ENCODE measurements around the gene PGF.

Gene PGF

DNA sequence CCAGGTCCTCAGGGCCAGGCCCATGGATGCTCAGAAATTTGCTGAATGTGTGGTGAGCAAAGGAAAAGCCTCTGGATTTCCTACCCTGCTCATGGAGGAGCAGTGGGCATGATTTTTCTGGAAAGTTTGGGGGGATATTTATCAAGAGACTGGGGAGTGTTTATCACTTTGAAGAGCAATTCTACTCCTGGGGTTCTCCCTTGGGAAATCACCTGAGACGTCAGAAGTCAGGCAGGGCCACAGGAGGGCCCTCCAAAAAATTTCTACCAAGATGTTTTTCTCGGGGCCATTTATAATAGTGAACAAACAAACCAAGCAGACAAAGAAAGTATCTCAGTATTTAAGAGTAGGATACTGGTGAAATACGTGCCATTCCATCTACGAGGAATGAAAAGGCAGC is 27.3 kb upstream of the PGF start:
- TF ChIP-seq, protein P1, sequence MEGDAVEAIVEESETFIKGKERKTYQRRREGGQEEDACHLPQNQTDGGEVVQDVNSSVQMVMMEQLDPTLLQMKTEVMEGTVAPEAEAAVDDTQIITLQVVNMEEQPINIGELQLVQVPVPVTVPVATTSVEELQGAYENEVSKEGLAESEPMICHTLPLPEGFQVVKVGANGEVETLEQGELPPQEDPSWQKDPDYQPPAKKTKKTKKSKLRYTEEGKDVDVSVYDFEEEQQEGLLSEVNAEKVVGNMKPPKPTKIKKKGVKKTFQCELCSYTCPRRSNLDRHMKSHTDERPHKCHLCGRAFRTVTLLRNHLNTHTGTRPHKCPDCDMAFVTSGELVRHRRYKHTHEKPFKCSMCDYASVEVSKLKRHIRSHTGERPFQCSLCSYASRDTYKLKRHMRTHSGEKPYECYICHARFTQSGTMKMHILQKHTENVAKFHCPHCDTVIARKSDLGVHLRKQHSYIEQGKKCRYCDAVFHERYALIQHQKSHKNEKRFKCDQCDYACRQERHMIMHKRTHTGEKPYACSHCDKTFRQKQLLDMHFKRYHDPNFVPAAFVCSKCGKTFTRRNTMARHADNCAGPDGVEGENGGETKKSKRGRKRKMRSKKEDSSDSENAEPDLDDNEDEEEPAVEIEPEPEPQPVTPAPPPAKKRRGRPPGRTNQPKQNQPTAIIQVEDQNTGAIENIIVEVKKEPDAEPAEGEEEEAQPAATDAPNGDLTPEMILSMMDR (IDR thresholded peaks at IDR 0.05): no peak
- Mint-ChIP-seq H3K27me3 (ENCODE audit: low read depth, poor library complexity) (peaks cover 16% of the 10 kb centered on the region), H3K36me3 (ENCODE audit: low read depth) (no peaks in the 10 kb centered on the region), H3K9me3 (no peaks in the 10 kb centered on the region), H3K4me1 (peaks cover 86% of the 10 kb centered on the region), H3K27ac (no peak overlapping the region), H3K4me3 (no peak overlapping the region)
- DNase-seq: no peak

DNA sequence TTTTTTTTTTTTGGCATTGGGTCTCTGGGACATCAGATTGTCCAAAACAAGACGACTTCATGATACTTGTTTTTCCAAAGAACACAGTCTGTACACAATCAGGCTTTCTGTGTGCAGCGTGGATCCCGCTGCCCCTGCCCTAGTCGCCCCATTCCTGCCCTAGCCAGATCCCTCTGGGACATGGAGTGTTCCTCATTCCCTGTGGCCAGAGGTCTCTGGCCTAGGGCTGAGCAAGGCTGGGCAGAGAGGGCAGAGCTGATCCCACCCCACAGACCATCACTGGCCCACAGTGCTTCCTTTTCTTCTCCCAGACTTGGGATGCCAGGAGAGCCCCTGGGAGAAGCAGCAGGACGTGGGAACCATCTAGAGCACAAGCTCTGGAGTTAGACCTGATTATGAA is 26.4 kb upstream of the PGF start:
- Mint-ChIP-seq H3K27me3 (ENCODE audit: low read depth, poor library complexity) (peaks cover 16% of the 10 kb centered on the region), H3K9me3 (no peaks in the 10 kb centered on the region), H3K4me3 (no peak overlapping the region), H3K36me3 (ENCODE audit: low read depth) (no peaks in the 10 kb centered on the region), H3K27ac (no peak overlapping the region), H3K4me1 (peaks cover 88% of the 10 kb centered on the region)
- DNase-seq: no peak
- TF ChIP-seq, protein P1 (IDR thresholded peaks at IDR 0.05): no peak

DNA sequence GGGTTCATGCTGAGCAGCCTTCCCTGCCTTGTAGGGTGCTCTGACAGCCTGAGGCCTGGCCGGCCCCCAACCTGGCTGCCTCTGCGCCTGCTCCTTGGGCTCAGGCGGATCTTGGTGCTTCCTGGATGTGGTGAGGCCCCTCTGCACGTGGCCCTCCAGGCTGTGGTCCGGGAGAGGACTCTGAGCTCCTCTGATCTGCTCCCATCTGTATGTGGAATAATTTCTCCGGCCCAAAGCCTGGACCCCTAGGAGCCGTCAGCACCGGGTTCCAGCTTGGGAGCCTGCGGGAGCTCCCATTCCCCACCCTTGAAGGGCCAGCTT is 26.0 kb upstream of the PGF start:
- no peak overlapping the region for H3K27ac Mint-ChIP-seq

DNA sequence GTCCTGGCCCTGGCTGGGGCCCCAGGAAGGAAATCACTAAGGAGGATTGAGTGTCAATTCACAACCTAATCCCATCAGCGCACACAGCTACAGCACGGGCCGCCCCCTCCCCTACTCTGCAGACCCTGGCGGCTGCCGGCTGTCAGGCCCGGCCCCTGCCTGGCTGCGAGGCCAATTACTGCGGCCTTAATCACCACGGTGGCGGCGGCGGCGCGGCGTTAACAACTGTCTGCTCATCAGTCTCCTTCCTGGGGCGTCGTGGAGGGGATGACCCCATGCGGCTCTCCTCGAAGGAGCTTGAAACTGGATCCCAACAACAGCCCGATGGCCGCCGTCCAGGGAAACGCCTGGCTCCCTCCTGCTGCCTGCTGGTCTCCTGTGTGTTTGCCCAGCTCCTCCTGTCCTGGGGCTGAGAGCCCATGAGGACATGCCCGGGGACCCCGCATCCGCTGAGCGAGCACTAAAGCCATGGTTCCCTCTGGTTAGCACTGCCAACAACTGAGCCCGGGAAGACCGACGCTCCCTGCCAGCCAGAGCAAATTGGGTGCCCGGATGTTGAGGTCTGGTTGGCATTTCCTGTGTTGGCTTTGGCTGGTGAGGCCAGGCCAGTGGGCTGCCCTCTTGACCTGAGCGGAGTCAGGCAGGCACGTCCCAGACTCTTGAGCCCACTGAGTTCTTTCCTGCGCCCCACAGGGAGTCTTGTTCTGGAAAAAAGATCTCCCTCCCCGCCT is 25.5 kb upstream of the PGF start:
- Mint-ChIP-seq H3K4me1 (peaks cover 97% of the 10 kb centered on the region), H3K4me3 (peak overlapping the region; percentile 18), H3K36me3 (ENCODE audit: low read depth) (no peaks in the 10 kb centered on the region), H3K27ac (peak overlapping the region; percentile 78), H3K27me3 (ENCODE audit: low read depth, poor library complexity) (peaks cover 20% of the 10 kb centered on the region), H3K9me3 (no peaks in the 10 kb centered on the region)
- peak; percentile 73 for DNase-seq
- TF ChIP-seq, protein P1 (IDR thresholded peaks at IDR 0.05): no peak

More for the DNA sequence above, 26.0 kb upstream of the PGF start:
- Mint-ChIP-seq H3K27me3 (ENCODE audit: low read depth, poor library complexity) (peaks cover 16% of the 10 kb centered on the region), H3K9me3 (no peaks in the 10 kb centered on the region), H3K36me3 (ENCODE audit: low read depth) (no peaks in the 10 kb centered on the region), H3K4me1 (peaks cover 92% of the 10 kb centered on the region), H3K4me3 (no peak overlapping the region)
- TF ChIP-seq, protein P1 (IDR thresholded peaks at IDR 0.05): no peak
- no peak for DNase-seq

DNA sequence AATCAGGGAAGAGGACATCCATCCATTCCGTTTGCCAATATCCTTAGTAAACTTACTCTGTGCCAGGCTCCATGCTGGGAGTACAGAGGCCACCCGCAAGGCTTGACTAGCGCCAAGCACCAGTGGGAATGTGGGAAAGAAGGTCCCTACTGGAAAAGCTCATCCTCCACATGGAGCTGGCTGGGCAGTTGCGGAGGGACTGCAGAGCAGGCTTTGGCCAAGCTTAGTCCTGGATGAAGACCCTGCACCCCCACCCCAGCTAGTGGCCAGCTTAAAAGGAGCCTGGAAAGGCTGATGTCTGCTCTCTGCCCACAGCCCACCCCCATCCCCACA is 25.0 kb upstream of the PGF start:
- TF ChIP-seq, protein P1 (IDR thresholded peaks at IDR 0.05): no peak
- H3K9me3 Mint-ChIP-seq: no peaks in the 10 kb centered on the region
- DNase-seq: no peak
- no peaks in the 10 kb centered on the region for H3K36me3 Mint-ChIP-seq (ENCODE audit: low read depth)
- peak overlapping the region; percentile 18 for H3K4me3 Mint-ChIP-seq
- H3K27ac Mint-ChIP-seq: peak overlapping the region; percentile 78
- H3K4me1 Mint-ChIP-seq: peaks cover 97% of the 10 kb centered on the region
- peaks cover 23% of the 10 kb centered on the region for H3K27me3 Mint-ChIP-seq (ENCODE audit: low read depth, poor library complexity)

Data from nephron progenitor cell (in vitro differentiated cells).